ENCODE results near the gene DYDC2.

The DYDC2 gene

GRCh38 chr10:80380185-80380584 lies 23.6 kb downstream of the DYDC2 start:
- H3K4me1 Mint-ChIP-seq = peaks cover 13% of the 10 kb centered on the region
- peaks cover 23% of the 10 kb centered on the region for H3K27me3 Mint-ChIP-seq
- H3K27ac Mint-ChIP-seq (ENCODE audit: low read depth) = no peak overlapping the region
- ATAC-seq (replicated peaks; ENCODE audit: extremely low read depth, poor library complexity, severe bottlenecking) (no peak), DNase-seq (ENCODE audit: low spot score in 2 of 2) (no peak)
- H3K36me3 Mint-ChIP-seq (ENCODE audit: insufficient read depth) = peaks cover 2% of the 10 kb centered on the region
- H3K4me3 Mint-ChIP-seq = no peak overlapping the region
- no peaks in the 10 kb centered on the region for H3K9me3 Mint-ChIP-seq

- H3K36me3 Mint-ChIP-seq (ENCODE audit: insufficient read depth) = peaks cover 2% of the 10 kb centered on the region
- H3K9me3 Mint-ChIP-seq = no peaks in the 10 kb centered on the region
- peaks cover 39% of the 10 kb centered on the region for H3K27me3 Mint-ChIP-seq
- peak in 1 of 2 donors; percentile 14 for DNase-seq (ENCODE audit: low spot score in 2 of 2)
- peaks cover 13% of the 10 kb centered on the region for H3K4me1 Mint-ChIP-seq
- ATAC-seq (replicated peaks; ENCODE audit: extremely low read depth, poor library complexity, severe bottlenecking) = no peak
- H3K27ac Mint-ChIP-seq (ENCODE audit: low read depth) = no peak overlapping the region
- no peak overlapping the region for H3K4me3 Mint-ChIP-seq
These were observed 26.4 kb downstream of the DYDC2 start for GRCh38 chr10:80382989-80383388.

GRCh38 chr10:80390740-80391139 lies 34.2 kb downstream of the DYDC2 start:
- H3K27me3 Mint-ChIP-seq = peaks cover 31% of the 10 kb centered on the region
- no peaks in the 10 kb centered on the region for H3K9me3 Mint-ChIP-seq
- no peaks in the 10 kb centered on the region for H3K4me1 Mint-ChIP-seq
- no peak overlapping the region for H3K27ac Mint-ChIP-seq (ENCODE audit: low read depth)
- DNase-seq (ENCODE audit: low spot score in 2 of 2) (no peak), ATAC-seq (replicated peaks; ENCODE audit: extremely low read depth, poor library complexity, severe bottlenecking) (no peak)
- no peak overlapping the region for H3K4me3 Mint-ChIP-seq
- H3K36me3 Mint-ChIP-seq (ENCODE audit: insufficient read depth) = no peaks in the 10 kb centered on the region

GRCh38 chr10:80392250-80392649 lies 35.7 kb downstream of the DYDC2 start:
- Mint-ChIP-seq H3K27ac (ENCODE audit: low read depth) (no peak overlapping the region), H3K4me1 (no peaks in the 10 kb centered on the region), H3K9me3 (no peaks in the 10 kb centered on the region), H3K4me3 (no peak overlapping the region), H3K27me3 (peaks cover 21% of the 10 kb centered on the region), H3K36me3 (ENCODE audit: insufficient read depth) (no peaks in the 10 kb centered on the region)
- no peak for DNase-seq (ENCODE audit: low spot score in 2 of 2)
- ATAC-seq (replicated peaks; ENCODE audit: extremely low read depth, poor library complexity, severe bottlenecking) = no peak

GRCh38 chr10:80394358-80394916 lies 37.9 kb downstream of the DYDC2 start:
- no peaks in the 10 kb centered on the region for H3K36me3 Mint-ChIP-seq (ENCODE audit: insufficient read depth)
- peaks cover 17% of the 10 kb centered on the region for H3K27me3 Mint-ChIP-seq
- H3K9me3 Mint-ChIP-seq = no peaks in the 10 kb centered on the region
- H3K27ac Mint-ChIP-seq (ENCODE audit: low read depth) = no peak overlapping the region
- ATAC-seq (replicated peaks; ENCODE audit: extremely low read depth, poor library complexity, severe bottlenecking) (no peak), DNase-seq (ENCODE audit: low spot score in 2 of 2) (no peak)
- H3K4me1 Mint-ChIP-seq = no peaks in the 10 kb centered on the region
- no peak overlapping the region for H3K4me3 Mint-ChIP-seq

- Mint-ChIP-seq H3K36me3 (ENCODE audit: insufficient read depth) (no peaks in the 10 kb centered on the region), H3K4me3 (no peak overlapping the region), H3K9me3 (no peaks in the 10 kb centered on the region), H3K27ac (ENCODE audit: low read depth) (no peak overlapping the region), H3K27me3 (peaks cover 17% of the 10 kb centered on the region), H3K4me1 (no peaks in the 10 kb centered on the region)
- ATAC-seq (replicated peaks; ENCODE audit: extremely low read depth, poor library complexity, severe bottlenecking) (no peak), DNase-seq (ENCODE audit: low spot score in 2 of 2) (no peak)
These were observed 40.4 kb downstream of the DYDC2 start for GRCh38 chr10:80397014-80397413.

GRCh38 chr10:80400136-80400804 lies 43.7 kb downstream of the DYDC2 start:
- Mint-ChIP-seq H3K27me3 (peaks cover 7% of the 10 kb centered on the region), H3K4me3 (no peak overlapping the region), H3K4me1 (no peaks in the 10 kb centered on the region), H3K27ac (ENCODE audit: low read depth) (no peak overlapping the region), H3K36me3 (ENCODE audit: insufficient read depth) (no peaks in the 10 kb centered on the region), H3K9me3 (no peaks in the 10 kb centered on the region)
- ATAC-seq (replicated peaks; ENCODE audit: extremely low read depth, poor library complexity, severe bottlenecking) = no peak
- no peak for DNase-seq (ENCODE audit: low spot score in 2 of 2)

- no peak overlapping the region for H3K27ac Mint-ChIP-seq (ENCODE audit: low read depth)
- no peak overlapping the region for H3K4me3 Mint-ChIP-seq
- peaks cover 9% of the 10 kb centered on the region for H3K4me1 Mint-ChIP-seq
- ATAC-seq (replicated peaks; ENCODE audit: extremely low read depth, poor library complexity, severe bottlenecking) (no peak), DNase-seq (ENCODE audit: low spot score in 2 of 2) (no peak)
- peaks cover 8% of the 10 kb centered on the region for H3K27me3 Mint-ChIP-seq
- H3K36me3 Mint-ChIP-seq (ENCODE audit: insufficient read depth) = no peaks in the 10 kb centered on the region
- H3K9me3 Mint-ChIP-seq = no peaks in the 10 kb centered on the region
These were observed 48.5 kb downstream of the DYDC2 start for GRCh38 chr10:80405035-80405434.

GRCh38 chr10:80405626-80406025 lies 49.0 kb downstream of the DYDC2 start:
- Mint-ChIP-seq H3K27me3 (peaks cover 8% of the 10 kb centered on the region), H3K4me1 (peaks cover 9% of the 10 kb centered on the region), H3K4me3 (no peak overlapping the region), H3K36me3 (ENCODE audit: insufficient read depth) (no peaks in the 10 kb centered on the region), H3K9me3 (no peaks in the 10 kb centered on the region), H3K27ac (ENCODE audit: low read depth) (no peak overlapping the region)
- DNase-seq (ENCODE audit: low spot score in 2 of 2) (no peak), ATAC-seq (replicated peaks; ENCODE audit: extremely low read depth, poor library complexity, severe bottlenecking) (no peak)

GRCh38 chr10:80406204-80406603 lies 49.6 kb downstream of the DYDC2 start:
- ATAC-seq (replicated peaks; ENCODE audit: extremely low read depth, poor library complexity, severe bottlenecking) (no peak), DNase-seq (ENCODE audit: low spot score in 2 of 2) (no peak)
- H3K4me3 Mint-ChIP-seq = no peak overlapping the region
- H3K27me3 Mint-ChIP-seq = peaks cover 8% of the 10 kb centered on the region
- no peaks in the 10 kb centered on the region for H3K36me3 Mint-ChIP-seq (ENCODE audit: insufficient read depth)
- no peak overlapping the region for H3K27ac Mint-ChIP-seq (ENCODE audit: low read depth)
- H3K4me1 Mint-ChIP-seq = peaks cover 9% of the 10 kb centered on the region
- no peaks in the 10 kb centered on the region for H3K9me3 Mint-ChIP-seq

GRCh38 chr10:80407812-80408241 lies 51.2 kb downstream of the DYDC2 start:
- no peak overlapping the region for H3K27ac Mint-ChIP-seq (ENCODE audit: low read depth)

GRCh38 chr10:80408242-80409101 lies 51.9 kb downstream of the DYDC2 start, which contains the start of gene PRXL2A:
PRXL2A (plus strand) TSS chr10:80408551; CDS start chr10:80420468, 11,917 bp downstream.
- H3K36me3 Mint-ChIP-seq (ENCODE audit: insufficient read depth) = no peaks in the 10 kb centered on the region
- peaks cover 8% of the 10 kb centered on the region for H3K27me3 Mint-ChIP-seq
- no peak within 1 kb of the TSS for H3K27ac Mint-ChIP-seq (ENCODE audit: low read depth)
- no peaks in the 10 kb centered on the region for H3K9me3 Mint-ChIP-seq
- H3K4me3 Mint-ChIP-seq = peak within 1 kb of the TSS; percentile 89
- peaks cover 9% of the 10 kb centered on the region for H3K4me1 Mint-ChIP-seq
- peak; percentile 89 for ATAC-seq (replicated peaks; ENCODE audit: extremely low read depth, poor library complexity, severe bottlenecking)
- peak; percentile 38 to 64 for DNase-seq (ENCODE audit: low spot score in 2 of 2)

More at GRCh38 chr10:80407812-80408241, 51.2 kb downstream of the DYDC2 start:
- ATAC-seq (replicated peaks; ENCODE audit: extremely low read depth, poor library complexity, severe bottlenecking) (peak; percentile 22), DNase-seq (ENCODE audit: low spot score in 2 of 2) (no peak)
- Mint-ChIP-seq H3K4me1 (peaks cover 9% of the 10 kb centered on the region), H3K36me3 (ENCODE audit: insufficient read depth) (no peaks in the 10 kb centered on the region), H3K9me3 (no peaks in the 10 kb centered on the region), H3K4me3 (peak overlapping the region; percentile 89), H3K27me3 (peaks cover 8% of the 10 kb centered on the region)

Measured in central memory CD8-positive, alpha-beta T cell (primary cell).